Measurements from ENCODE around the gene TLN1.

Gene TLN1

GRCh38 chr9:35684921-35685320 lies 47.1 kb downstream of the TLN1 start:
- TF ChIP-seq, protein P1, sequence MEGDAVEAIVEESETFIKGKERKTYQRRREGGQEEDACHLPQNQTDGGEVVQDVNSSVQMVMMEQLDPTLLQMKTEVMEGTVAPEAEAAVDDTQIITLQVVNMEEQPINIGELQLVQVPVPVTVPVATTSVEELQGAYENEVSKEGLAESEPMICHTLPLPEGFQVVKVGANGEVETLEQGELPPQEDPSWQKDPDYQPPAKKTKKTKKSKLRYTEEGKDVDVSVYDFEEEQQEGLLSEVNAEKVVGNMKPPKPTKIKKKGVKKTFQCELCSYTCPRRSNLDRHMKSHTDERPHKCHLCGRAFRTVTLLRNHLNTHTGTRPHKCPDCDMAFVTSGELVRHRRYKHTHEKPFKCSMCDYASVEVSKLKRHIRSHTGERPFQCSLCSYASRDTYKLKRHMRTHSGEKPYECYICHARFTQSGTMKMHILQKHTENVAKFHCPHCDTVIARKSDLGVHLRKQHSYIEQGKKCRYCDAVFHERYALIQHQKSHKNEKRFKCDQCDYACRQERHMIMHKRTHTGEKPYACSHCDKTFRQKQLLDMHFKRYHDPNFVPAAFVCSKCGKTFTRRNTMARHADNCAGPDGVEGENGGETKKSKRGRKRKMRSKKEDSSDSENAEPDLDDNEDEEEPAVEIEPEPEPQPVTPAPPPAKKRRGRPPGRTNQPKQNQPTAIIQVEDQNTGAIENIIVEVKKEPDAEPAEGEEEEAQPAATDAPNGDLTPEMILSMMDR (conservative IDR thresholded peaks at IDR 0.05; ENCODE audit: low read depth, low read length) = no peak
- no peak for DNase-seq (ENCODE audit: low read depth)
- no peak overlapping the region for H3K4me3 ChIP-seq (ENCODE audit: low read depth, low read length)

GRCh38 chr9:35683323-35683722 lies 48.7 kb downstream of the TLN1 start:
- TF ChIP-seq, protein P1 (conservative IDR thresholded peaks at IDR 0.05; ENCODE audit: low read depth, low read length) = no peak
- no peak for DNase-seq (ENCODE audit: low read depth)
- no peak overlapping the region for H3K4me3 ChIP-seq (ENCODE audit: low read depth, low read length)

DNA sequence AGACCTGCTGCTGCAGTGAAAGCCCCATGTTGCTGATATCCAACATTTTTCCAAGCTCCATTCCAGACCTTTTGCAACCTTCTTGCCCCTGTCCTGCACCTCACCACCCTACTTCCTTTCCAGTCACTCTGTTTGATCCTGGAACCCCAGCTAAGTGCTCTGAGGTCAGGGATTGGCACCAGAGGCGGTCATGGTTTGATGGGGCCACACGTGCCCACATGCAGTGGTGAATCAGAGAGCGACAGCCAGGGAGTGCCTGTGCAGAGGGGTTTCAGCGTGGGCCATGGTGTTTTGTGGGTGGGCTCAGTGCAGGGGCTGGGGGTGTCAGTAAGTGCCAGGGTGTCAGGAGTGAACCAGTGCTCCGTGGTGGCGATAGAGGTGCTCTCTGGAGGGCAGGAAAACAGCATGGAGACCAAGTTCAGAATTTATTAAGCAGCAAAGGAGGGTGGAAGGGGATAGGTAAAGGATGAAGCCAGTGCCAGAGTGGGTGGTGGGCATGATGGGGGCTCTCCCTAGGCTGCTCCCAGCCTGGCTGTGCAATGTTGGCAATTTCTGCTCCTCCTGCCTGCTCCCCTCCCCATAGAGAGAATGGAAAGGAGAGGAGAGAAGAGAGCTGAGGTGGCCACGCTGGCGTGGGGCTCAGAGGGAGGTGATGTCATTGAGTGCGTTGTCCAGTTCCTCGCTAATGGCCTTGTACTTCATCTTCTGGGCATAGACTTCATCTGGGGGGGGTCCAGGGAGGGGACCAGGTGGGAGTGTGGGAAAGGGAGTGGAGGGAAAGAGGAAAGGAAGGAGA lies 49.3 kb downstream of the TLN1 start:
- no peak overlapping the region for H3K4me3 ChIP-seq (ENCODE audit: low read depth, low read length)
- TF ChIP-seq, protein P1 (conservative IDR thresholded peaks at IDR 0.05; ENCODE audit: low read depth, low read length) = no peak
- DNase-seq (ENCODE audit: low read depth) = no peak

DNA sequence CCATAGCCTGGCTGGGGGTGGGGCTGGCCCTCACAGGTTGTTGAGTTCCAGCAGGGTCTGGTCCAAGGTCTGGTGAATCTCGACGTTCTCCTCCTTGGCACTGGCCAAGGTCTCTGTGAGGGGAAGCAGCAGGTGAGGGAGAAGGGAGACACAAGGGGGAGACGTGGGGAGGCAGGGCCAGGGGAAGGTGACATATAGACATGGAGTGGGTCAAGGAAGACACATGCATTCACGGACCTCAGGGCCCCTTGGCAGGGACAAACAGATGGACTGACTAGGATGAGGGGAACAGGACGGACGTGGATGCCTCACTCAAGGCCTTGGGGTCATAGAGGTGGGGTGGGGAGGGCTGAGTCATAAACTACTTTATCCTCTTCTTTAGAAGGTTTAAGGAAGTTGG lies 49.9 kb downstream of the TLN1 start:
- TF ChIP-seq, protein P1 (conservative IDR thresholded peaks at IDR 0.05; ENCODE audit: low read depth, low read length) = no peak
- H3K4me3 ChIP-seq (ENCODE audit: low read depth, low read length) = no peak overlapping the region
- no peak for DNase-seq (ENCODE audit: low read depth)

GRCh38 chr9:35681341-35682002 lies 50.5 kb downstream of the TLN1 start:
- TF ChIP-seq, protein P1 (conservative IDR thresholded peaks at IDR 0.05; ENCODE audit: low read depth, low read length) = no peak
- DNase-seq (ENCODE audit: low read depth) = no peak

DNA sequence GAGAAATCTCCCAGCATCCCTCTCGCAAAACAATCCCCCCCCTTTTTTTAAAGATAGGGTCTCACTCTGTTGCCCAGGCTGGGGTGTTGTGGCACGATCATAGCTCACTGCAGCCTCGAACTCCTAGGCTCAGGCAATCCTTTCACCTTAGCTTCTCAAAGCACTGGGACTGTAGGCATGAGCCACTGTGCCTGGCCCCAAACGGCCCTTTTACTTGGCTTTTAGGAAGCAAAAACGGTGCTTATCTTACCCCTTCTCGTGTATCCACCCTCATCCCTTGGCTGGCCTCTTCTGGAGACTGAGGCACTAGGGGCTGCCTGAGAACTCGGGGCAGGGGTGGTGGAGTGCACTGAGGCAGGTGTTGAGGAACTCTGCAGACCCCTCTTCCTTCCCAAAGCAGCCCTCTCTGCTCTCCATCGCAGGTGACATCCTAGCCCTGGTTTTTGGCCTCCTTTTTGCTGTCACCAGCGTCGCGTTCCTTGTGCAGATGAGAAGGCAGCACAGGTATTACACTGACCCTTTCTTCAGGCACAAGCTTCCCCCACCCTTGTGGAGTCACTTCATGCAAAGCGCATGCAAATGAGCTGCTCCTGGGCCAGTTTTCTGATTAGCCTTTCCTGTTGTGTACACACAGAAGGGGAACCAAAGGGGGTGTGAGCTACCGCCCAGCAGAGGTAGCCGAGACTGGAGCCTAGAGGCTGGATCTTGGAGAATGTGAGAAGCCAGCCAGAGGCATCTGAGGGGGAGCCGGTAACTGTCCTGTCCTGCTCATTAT lies 51.5 kb downstream of the TLN1 start:
- H3K4me3 ChIP-seq (ENCODE audit: low read depth, low read length) = no peak overlapping the region
- TF ChIP-seq, protein P1 (conservative IDR thresholded peaks at IDR 0.05; ENCODE audit: low read depth, low read length) = no peak
- DNase-seq (ENCODE audit: low read depth) = peak; percentile 43

More at GRCh38 chr9:35681341-35682002, 50.5 kb downstream of the TLN1 start:
- no peak overlapping the region for H3K4me3 ChIP-seq (ENCODE audit: low read depth, low read length)
